Stimulated activated CD4-positive, alpha-beta T cell treated with anti-CD3 and anti-CD28 coated beads, Interleukin-12 subunit alpha, Interleukin-12 subunit beta, amount 100 ng/mL, for 24 hours (primary cell): ENCODE measurements around the gene ABCA2.

Experiments used
- DNase-seq, 2 experiments: peaks; one replicate each; pipeline ENCODE4 v3.0.0-alpha.2; 2020; ENCODE audit warnings: low read depth in 2 of 2

ABCA2 gene

DNA sequence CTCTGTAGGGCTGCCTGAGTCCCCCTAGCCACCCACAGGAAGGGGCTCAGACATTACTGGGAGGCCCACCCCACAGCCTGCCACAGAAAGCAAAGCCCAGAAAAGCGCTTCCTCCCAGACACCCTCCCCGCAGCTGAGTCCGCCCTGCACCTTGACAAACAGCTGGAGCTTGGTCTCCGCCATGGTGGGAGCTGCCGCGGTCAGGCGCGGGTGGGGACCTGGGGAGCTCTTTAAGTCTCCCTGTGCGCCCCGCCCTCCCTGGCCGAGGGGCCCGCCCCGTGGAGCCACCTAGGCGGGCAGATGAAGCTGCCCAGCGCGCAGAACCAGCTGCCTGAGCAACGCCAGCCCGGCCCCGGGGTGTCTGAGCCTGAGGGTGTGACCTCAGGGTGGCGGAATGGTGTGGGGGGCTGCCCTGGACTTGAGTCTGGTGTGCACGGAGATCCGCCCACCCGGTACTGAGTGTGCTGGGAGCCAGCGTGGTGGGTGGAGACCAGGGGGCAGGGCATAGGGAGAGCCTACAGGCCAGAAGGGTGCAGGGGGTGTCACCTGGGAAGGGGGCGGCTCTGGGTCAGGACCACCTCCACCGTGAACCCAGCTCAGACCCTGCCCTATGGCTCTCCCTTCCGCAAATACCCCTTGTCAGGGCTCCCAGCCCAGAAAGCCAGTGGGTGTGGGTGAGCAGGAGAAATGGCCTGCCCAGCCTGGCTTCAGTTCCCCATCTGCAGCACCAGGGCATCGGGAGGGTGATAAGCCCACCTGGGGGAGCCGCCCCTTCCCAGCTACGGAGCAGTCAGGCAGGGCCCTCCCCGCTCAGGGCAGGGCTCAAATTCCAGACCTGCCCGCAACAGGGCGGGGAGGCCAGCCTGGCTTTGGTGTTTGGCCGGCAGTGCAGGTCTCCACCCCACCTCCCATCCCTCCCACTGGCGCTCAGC lies 31.4 kb downstream of the ABCA2 start, which contains the start of gene CLIC3:
Gene CLIC3, minus strand, starts transcription at position 208 of the 932 bp plus-strand sequence. Its CDS starts 25 bp downstream, at position 183.
- DNase-seq: no peak

GRCh38 chr9:136995772-136996311 lies 32.2 kb downstream of the ABCA2 start:
- no peak for DNase-seq

DNA sequence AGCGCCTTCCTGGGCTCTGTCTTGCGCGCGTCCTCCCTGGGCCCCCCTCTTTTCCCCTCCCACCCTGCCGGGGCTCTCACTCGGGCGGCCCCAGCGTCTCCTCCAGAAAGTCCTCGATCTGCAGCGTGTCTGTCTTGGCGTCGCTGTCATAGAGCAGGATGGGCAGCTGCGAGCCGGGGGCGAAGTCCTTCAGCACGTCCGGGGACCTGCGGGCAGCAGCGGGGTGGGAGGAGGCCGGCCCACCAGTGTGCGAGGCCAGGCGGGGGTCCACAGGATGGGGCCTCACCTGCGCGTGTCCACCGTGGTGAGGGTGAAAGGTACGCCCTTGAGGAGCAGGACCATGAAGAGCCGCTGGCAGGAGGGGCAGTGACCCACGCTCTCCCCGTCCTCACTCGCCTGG lies 32.7 kb downstream of the ABCA2 start:
- no peak for DNase-seq

DNA sequence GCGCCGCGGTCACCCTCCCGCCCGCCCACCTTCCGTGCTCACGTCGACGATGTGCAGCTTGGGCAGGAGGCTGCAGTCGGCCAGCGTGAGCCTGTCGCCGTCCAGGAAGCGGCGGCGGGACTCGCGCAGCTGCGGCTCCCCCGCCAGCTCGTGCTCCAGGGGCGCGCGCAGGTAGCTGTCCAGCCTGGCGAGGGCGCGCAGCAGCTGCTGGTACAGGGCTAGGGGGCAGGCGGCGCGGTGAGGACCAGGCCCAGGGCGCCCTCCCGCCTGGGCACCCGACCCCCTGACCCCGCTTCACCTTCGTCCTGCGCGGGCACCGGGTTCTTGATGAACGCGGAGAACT lies 33.2 kb downstream of the ABCA2 start:
- DNase-seq: no peak

DNA sequence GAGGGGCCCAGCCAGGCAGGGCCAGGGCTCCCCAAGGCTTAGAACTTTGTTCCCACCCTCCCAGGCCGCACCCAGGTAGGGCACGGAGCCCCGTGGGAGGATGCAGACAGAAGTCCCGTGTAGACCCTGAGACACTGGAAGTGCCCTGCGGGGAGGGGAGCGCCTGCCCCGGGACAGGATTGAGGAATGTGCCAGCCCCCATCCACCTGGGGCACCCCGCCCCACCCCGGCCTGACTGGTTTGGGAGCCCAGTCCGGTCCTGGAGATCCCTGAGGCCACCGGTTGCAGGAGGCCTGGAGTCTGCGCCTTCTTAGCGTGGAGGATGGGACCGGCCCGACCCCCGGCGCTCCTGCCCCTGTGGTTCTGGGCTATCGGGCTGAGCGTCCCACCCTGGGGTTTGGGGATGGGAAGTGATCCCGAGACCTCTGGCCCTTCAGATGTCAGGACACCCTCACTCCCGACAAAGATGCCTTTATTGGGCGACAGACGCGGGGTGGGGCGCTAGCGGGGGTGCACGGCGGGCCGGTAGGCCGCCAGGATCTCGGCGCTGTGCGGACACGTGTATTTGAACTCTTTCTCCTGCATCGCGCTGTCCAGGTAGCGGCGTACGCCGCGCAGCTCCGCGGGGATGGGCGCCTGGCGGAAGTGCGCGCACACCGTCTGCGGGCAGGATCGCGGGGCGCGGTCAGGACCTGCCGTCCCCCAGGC lies 33.7 kb downstream of the ABCA2 start:
- DNase-seq: no peak

DNA sequence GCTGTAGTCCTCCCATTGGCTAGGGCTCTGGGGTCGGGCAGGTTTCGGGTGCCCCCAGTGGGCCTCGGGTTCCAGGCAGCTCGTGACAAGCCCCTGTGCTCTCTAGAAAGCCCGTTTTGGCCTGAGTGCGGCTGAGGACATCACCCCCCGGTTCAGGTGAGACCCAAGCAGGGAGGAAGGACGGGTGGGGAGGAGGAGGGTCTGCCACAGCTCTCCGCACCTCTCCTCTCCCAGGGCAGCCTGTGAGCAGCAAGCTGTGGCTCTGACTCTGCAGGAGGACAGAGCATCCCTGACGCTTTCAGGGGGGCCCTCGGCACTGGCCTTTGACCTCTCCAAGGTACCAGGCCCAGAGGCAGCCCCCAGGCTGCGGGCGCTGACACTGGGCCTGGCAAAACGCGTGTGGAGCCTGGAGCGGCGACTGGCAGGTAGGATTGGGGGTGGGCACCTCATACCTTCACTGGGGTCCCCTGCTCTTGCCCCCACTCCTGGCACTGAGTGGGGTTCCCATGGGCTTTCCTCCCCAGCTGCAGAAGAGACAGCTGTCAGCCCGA lies 35.1 kb downstream of the ABCA2 start:
- no peak for DNase-seq

- peak; percentile 82 to 93 for DNase-seq
Observed at GRCh38 chr9:136991993-136992818, 35.8 kb downstream of the ABCA2 start, which contains the start of gene PAXX. Gene PAXX, plus strand, starts transcription at chr9:136992422. Its CDS starts 22 bp downstream, at chr9:136992444.

- no peak for DNase-seq
Observed at GRCh38 chr9:136990242-136990911, 37.7 kb downstream of the ABCA2 start.

DNA sequence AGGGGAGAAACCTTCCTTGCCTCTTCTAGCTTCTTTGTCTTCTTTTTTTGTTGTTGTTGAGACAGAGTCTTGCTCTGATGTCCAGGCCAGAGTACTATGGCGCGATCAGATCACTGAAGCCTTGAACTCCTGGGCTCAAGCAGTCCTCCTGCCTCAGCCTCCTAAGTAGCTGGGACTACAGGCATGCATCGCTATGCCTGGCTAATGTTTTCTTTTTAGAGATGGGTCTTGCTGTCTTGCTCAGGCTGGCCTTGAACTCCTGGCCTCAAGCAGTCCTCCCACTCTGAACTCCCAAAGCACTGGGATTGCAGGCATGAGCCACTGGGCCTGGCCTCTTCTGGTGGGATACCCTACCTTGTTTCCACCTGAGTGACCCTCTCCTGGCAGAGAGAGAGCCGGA lies 39.2 kb downstream of the ABCA2 start:
- DNase-seq: no peak

DNA sequence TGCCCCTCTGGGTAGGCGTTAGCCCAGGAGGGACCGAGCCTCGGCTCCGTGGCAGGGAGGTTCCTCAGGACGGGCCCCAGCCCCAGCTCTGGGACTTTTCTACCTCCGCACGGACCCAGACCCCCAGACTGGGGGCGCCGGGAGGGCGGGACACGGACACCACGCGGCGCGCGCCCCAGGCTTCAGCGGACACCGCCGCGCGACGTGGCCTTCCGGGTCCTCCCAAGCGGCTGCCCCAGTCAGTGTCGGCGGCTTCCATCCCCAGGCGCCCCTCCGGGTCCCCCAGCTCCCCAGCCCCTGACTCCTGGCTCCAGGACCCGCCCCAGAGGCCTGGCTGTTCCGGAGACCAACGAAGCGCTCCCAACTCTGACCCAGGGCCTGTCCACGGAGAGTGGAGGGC lies 42.2 kb downstream of the ABCA2 start:
- no peak for DNase-seq

GRCh38 chr9:136985027-136985602 lies 42.9 kb downstream of the ABCA2 start:
- DNase-seq: no peak

DNA sequence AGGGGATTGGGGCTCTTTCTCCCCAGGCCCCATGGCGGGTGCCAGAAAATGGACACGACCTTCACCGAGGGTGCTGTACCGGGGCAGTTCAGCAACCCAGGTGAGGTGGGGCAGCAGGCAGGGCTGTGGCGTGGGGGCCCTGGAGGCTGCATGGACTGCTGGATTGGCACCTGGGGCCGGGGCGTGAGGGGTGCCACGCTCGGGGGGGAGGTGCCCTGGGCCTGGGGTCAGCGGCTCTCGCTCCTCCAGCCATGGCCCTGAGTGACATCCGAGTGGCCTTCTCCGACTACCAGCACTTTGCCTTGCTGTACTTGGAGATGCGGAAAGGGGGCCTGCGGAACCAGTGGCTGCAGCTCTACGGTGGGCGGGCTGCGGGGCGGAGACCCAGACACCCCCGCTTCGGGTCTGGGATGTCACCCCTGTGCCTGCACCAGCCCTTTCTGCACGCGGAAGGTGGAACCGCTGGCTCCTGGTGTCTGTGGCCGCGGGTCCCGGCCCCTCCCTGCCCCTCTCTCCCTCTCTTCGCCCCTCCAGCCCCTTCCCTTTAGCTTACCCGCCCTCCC lies 43.5 kb downstream of the ABCA2 start:
- no peak for DNase-seq

GRCh38 chr9:136983656-136984314 lies 44.3 kb downstream of the ABCA2 start:
- DNase-seq: no peak

DNA sequence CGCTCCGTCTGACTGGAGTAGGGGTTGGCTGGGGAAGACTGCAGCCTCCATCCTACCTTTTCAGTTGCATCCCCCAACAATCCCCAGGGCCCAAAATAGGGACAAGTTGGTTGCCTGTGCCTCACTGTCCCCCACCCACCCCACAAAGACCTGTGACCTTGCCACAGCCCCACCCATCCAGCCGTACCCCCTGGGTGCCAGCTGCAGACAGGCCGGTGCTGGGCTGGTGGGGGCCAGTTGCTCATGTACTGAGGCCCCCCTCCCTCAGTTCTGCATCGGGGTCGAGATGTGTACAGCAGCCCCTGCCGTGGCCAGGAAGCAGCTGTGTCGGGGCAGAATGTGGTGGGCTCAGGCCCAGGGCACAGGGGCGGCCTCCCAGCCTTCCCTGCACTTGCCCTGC lies 44.9 kb downstream of the ABCA2 start:
- DNase-seq: no peak

GRCh38 chr9:136982232-136983051 lies 45.6 kb downstream of the ABCA2 start, which contains the start of gene LCNL1:
Gene LCNL1, plus strand, starts transcription at chr9:136982993. Its CDS starts 594 bp downstream, at chr9:136983587.
- DNase-seq: no peak

- no peak for DNase-seq
Observed at GRCh38 chr9:136981588-136982231, 46.3 kb downstream of the ABCA2 start.

GRCh38 chr9:136980669-136981478 lies 47.2 kb downstream of the ABCA2 start:
- DNase-seq: no peak
